Breast epithelium (tissue), 3 donors: ENCODE data around the gene TRMU.

ENCODE experiments used
- CTCF ChIP-seq, 3 donors: fragments of 450-650 bp; IDR thresholded peaks; one replicate each; pipeline ENCODE4 v1.5.1; 2016 to 2017; ENCODE audit warnings: antibody characterized with exemption in 3 of 3, mild to moderate bottlenecking in 3 of 3, moderate library complexity in 3 of 3
- POLR2A ChIP-seq: fragments of 450-650 bp; IDR thresholded peaks from one replicate; pipeline ENCODE4 v1.6.1; 2016; ENCODE audit warnings: antibody characterized with exemption, mild to moderate bottlenecking, moderate library complexity
- POLR2AphosphoS5 ChIP-seq, 3 donors: sonication (generic); formaldehyde crosslinking; IDR thresholded peaks; one replicate each; pipeline ENCODE4 v1.6.1; 2017; ENCODE audit warnings: antibody characterized with exemption in 3 of 3

GRCh38 chr22:46320166-46320710 lies 15.3 kb upstream of the TRMU start:
- TF ChIP-seq CTCF (IDR thresholded peaks at IDR 0.05) (no peak), POLR2AphosphoS5 (IDR thresholded peaks at IDR 0.05) (no peak), POLR2A (no peak)
